Fibroblast of villous mesenchyme (primary cell): Measurements from ENCODE around the gene LASP1. TPM values are rescaled to one million over a fixed set of nuclear protein-coding genes. Genes with fewer than 3 reads are reported as not detected.

ENCODE experiments used
- DNase-seq: peaks from one replicate; pipeline ENCODE4 v3.0.0-alpha.2; 2010; ENCODE audit warnings: low read depth
- H3K4me3 ChIP-seq: 2 replicates; pipeline ENCODE4 v1.5.1; 2011; ENCODE audit warnings: low read depth, mild to moderate bottlenecking, low read length
- CTCF ChIP-seq: IDR thresholded peaks from 2 replicates; pipeline ENCODE4 v1.5.1; 2012; ENCODE audit warnings: low read depth, mild to moderate bottlenecking, low read length; ENCODE audit not compliant: insufficient read depth
- total RNA-seq: library from RNA; depleted of rRNA; stranded (reverse); fragments of >200 nt; gene quantifications from 2 replicates; pipeline ENCODE4 v1.2.3, GENCODE V29; 2012

The LASP1 gene
- total RNA-seq, 1 donor: 475 TPM

DNA sequence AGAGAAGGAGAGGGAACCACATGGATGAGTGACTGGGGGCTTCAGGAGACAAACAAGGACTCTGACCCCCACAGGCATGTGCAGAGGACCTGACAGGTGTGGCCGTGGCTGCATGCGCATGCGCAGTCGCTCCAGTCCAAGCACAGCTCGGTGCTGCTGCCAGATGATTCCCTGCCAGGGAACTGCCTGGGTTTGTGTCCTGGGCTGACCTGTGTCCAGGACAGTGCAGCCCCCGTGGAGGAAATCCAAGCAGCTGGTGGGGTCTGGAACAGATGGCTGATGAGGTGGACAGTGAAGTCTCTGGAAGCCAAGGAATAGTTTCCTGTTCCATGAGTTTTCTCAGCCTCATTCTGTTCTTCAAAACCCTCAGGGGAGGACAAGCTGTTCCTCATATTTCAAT is 27.3 kb downstream of the LASP1 start:
- TF ChIP-seq CTCF: no peak
- peak; percentile 71 for DNase-seq
- no peak overlapping the region for H3K4me3 ChIP-seq

DNA sequence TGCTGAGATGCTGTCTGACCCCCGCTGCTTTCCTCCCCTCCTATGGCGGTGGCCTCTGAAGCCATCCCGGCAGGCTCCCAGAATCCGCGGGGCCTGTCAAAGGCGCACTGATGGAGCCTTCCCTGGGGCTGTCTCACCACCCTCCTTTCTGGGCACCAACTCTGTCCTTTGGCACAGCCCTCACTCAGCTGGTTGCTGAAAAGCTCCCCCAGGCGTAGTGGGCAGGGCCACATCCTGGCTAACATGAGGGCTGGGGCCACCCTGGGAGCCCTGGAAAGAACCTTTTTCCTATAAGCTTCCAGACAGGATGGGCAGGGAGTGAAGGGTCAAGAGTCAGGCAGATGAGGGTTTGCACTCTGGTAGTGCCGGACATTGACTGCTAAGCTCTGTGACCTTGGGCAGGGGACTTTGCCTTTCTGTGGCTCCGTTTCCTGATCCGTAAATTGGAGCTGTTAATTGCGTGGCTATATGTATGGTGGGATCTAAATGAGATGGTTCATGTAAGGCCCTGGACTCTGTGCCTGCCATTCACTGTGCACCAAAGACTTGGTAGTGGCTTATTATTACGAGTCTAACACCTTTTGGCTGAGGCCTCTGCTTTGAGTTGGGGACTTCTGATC is 27.9 kb downstream of the LASP1 start:
- H3K4me3 ChIP-seq: no peak overlapping the region
- TF ChIP-seq CTCF: no peak
- no peak for DNase-seq

DNA sequence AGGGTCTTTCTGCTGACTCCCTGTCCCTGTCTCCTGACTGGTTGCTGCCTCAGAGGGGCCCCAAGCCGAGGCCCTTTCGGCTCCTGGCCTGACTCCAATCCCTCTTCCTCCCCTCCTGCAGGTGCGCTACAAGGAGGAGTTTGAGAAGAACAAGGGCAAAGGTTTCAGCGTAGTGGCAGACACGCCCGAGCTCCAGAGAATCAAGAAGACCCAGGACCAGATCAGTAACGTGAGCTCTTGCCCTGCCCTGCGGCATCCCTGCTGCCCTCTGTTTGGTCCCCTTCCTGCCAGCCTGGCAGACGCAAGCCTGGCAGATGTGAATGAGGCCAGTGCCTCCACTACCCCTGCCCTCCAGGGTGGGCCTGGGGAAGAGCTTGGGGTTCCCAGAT is 28.4 kb downstream of the LASP1 start:
- TF ChIP-seq CTCF: no peak
- no peak for DNase-seq
- H3K4me3 ChIP-seq: no peak overlapping the region

DNA sequence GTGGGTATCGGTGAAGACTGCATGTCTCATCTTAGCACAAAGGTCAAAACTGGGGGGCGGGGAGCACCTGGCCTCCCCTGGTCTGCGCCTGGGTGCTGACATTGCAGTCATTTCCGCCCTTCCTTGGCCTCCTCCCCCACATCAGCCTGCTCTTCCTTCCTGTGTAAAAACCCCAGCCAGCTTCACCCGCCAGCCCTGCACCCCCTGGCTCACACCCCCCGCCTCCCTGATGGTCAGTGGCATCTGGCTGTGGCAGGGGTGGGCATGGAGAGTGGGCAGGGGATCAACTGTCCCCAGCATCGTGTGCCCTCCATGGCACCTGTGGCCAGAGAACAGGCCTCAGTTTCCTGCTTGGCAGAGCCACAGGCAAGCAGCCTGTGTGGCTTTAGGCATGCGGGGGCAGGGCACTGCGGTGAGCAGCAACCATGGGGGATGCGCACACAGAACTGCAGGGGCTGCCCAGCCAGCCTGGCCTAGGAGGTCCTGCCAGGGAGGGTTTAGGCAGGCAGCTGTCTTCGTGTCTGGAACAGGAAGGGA is 29.0 kb downstream of the LASP1 start:
- DNase-seq: no peak
- no peak overlapping the region for H3K4me3 ChIP-seq
- no peak for TF ChIP-seq CTCF

- TF ChIP-seq CTCF: no peak
- no peak for DNase-seq
- H3K4me3 ChIP-seq: no peak overlapping the region
These were observed 29.6 kb downstream of the LASP1 start for GRCh38 chr17:38899421-38899820.

- H3K4me3 ChIP-seq: peak overlapping the region; percentile 34
- peak; percentile 99 for DNase-seq
- TF ChIP-seq CTCF: no peak
These were observed 31.3 kb downstream of the LASP1 start for GRCh38 chr17:38900978-38901656.
